HG02623 (cell line): ENCODE measurements around the gene TSPAN11.
"Not testable (repeated sequence)": the region's sequence is repeated elsewhere in the genome, so short reads cannot be mapped to it uniquely, and the experiment has no call there.

Experiments used
- ATAC-seq: cut with Tn5 transposase; IDR thresholded peaks from one replicate; pipeline ENCODE4 v1.9.1; 2021; ENCODE audit warnings: moderate library complexity; ENCODE audit not compliant: unreplicated experiment

Gene TSPAN11

DNA sequence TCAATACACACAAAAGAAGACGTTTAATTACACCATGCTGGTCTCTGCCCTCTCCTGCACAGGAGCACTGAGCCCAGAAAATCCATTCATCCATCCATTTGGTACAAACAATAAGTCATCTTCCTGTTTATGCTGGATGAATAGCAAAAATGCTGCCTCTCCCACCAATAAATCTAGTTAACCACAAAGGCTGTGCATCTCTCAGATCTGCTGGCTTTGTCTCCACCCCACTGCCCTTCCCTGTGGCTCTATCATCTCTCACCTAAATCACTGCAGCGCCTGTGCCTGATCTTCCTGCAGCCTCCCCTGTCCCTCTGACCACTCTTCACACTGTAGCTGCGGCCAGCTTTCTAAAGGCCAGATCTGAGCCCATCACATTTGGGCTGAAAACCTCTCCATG, 74.2 kb downstream of the TSPAN11 start:
- no peak for ATAC-seq

DNA sequence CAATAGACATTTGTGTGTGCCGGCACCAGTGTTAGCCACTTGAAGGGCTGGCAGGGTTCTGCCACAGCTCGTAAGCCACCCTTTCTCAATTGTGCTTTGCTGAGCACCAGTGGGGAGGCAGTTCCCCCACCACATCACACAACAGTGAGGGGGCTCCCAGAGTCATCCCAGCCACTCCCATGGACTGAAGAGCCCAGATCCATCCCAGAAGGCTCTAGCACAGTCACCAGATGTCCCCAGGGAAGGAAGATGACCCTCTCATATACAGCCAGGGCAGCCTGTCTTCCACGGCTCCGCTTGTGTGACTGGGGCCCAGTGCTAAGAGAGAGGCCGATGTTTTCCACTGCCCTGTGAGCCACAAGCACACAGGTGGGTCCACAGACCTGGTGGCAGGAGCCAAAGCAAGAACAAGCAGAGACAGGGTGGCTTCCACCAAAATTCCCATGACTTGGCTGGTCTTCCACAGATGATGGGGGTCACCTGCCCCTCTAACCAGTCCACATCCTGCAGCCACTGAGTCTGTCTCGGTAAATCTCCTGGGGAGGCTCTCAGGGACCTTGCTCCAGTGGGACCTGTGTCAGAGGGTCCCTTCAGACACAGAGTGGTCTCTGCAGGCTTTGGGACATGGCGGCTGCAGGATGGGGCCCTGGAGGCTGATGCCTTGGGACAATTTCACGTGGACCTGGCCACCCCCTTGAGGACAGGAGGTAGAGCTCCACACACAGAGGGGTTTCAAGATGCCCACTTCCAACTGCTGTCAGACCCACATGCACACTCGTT, 75.2 kb downstream of the TSPAN11 start:
- ATAC-seq = no peak

DNA sequence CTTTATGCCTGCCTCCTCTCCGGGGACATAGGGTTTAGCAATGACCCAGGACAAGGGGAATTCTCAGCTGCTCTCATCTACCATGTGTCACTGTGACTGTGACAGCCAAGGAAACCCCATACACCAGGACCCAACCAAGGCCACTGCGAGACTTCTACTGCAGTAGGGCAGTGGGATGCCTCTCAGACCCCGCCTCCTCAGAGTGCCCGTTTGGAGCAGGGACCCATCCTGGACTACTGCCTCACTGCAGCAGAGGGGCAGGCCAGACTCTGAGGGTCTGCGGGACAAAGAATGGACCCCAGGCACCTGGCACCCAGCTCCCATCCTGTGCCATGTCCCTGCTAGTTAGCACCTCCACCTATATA, 75.8 kb downstream of the TSPAN11 start:
- ATAC-seq = no peak

DNA sequence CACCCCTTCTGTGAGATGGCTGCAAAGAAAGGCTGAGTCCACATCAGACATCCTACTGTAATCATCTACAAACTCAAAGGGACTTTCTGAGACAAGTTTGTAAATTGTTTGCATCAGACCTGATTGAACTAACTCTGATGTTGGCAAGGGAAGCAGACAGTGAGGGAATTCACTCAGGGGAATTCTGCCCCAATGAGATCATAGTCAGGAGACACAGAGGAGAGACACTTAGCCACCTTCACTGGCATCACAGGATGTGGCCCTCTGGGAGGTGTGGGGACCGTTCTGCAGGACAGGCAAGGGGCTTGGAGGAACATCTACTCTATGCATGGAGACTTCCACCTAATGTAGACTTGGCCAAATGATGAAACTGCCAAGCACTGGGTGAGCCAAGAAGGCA, 76.5 kb downstream of the TSPAN11 start:
- ATAC-seq = peak; percentile 59

DNA sequence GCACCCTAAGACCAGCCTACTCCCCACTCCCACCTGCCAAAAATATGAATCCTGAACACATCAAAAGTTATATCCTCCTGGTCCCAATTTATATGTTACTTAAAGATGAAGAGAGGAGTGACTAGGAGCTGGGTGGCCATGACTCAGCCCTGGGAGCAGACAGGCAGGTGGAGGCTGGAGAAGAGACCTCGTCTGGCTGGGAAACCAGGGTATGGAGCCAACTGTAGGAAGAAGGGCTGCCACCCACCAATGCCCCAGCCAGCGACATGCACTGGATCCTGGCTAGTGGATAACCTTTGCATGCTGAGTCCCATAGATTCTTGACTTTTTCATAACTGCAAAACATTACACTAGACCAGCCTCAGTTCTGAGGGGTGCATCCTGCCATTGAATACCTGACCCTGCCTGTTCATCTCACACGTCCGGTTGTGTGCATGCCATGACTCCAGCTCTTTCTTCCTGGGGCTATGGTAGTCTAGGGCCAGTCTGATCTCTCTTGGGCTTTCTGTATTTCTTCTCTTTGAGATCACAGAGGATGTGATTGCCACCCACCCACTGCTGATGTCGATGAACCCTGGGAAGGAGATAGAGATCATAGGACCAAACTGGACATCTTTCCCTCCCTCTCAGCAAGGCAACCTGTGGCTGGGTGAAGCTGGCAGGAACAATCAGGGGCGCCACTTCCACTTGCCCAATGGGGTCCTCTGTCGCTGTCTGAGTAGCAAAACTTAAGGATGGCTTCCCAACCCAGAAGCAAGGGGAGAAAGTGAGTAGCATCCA, 77.5 kb downstream of the TSPAN11 start:
- ATAC-seq = no peak

DNA sequence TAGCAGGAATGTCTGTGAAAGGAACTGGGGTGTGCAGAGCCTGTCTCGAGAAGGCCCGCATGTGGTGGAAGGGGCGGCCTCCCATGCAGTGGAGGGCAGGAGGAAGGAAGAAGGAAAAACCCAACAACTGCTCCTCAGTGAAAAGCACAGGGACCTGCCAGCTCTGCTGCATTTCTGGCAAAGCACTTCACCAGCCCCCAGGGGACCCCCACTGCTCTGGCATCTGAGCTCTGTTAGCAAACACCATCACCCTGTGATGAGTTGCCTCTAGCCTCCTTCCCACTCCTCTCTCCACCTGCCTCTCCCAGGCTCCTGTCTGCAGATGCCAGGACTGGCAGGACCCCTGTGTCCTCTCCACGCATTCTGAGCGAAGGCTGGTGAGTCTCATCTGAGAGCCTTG, 78.1 kb downstream of the TSPAN11 start:
- ATAC-seq = no peak

DNA sequence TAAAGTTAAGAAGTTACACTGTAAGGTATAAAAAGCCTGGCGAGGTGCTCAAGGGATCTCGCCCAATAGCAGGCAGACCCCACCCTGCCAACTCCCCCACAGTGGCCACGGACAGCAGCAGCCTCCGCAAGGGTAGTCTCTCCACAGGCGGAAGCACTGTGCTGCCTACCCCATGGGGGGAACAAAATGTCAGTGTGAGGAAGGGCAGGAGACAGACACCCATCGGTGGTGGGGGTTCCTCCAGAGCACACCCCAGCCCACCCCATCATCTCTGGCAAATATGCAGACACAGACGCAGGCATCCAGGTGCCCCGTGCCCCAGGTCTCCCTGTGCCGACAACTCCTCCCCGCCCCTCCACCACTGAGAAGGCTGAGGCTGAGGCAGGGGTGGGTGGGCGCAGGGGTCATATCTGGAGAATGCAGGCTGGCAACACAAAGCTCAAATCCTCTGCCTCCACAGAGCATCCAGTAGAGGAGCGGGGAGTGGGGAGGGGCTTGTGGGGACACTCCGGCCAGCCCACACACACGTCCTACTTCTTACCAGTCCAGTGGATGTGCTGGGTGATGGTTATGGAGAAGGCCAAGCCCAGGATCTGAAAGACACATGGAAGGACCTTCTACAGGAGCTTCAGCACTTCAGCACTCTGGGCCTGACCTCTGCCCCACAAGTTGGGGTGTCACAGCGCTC, 78.9 kb downstream of the TSPAN11 start:
- ATAC-seq = no peak

DNA sequence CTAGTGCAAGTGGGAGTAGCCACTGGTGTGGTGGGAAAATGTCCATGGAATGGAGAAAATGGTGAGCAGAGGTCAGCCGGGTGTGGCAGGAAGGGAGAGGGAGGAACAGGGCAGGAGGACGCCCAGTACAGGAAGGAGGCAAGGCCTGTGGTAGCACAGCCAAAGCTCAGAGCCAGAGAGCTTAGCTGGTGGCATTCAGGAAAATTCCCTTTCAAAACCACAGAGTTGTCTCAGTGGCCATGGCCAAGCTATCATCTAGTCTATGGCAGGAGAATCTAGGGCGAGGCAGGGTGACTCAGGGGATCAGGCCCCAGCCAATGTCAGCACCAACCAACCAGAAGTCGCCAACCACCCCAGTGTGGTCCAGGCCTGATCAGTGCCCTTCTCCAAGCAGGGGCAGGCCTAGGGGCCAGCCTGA, 79.4 kb downstream of the TSPAN11 start:
- no peak for ATAC-seq

DNA sequence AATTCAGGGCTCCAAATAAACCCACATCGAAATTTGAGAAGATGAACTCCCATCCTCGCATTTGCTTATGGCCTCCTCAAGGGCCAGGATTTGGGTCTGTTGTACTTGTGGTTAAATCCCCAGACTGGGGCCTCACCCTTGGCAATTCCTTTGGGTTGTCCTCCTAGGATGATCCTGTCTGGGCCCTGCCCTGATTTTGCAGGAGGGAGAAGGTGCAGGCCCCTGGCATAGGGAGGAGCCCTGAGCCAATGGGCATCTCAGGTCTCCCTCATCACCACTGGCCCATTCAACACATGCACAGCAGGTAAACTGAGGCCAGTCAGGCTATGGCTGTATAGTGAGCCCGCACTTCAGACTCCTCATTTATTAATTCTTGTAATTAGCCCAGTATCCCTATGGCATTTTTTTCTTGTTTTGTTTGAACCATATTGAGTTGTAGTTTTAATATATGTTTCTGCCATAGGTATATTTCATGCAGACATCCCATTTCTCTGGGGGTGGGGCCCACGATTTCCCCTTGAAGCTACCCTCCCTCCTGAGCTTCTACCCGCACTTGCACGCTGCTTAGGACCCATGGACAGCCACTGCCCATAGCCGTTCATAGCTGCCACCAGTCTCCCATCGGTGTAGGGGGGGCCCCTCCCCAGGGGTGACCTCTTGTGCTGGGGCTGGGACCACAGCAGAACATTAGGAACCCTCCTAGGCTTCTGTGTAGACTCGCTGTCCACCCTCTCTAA, 80.0 kb downstream of the TSPAN11 start:
- ATAC-seq = no peak

DNA sequence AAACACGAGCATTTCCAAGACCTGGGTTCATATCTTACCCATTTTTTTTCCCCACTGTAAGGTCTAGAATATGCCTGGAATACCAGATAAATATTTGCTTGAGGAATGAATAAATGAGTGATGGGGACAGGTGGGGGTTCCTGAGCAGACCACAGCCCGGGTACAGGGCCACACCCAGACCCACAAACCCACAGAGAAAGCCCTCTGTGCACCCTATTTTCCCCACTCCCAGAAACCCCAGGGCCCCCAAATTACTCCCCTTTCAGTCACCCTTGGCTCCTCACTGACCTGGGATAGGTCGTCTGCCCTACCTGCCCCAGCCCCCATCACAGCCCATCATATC, 80.6 kb downstream of the TSPAN11 start:
- no peak for ATAC-seq

DNA sequence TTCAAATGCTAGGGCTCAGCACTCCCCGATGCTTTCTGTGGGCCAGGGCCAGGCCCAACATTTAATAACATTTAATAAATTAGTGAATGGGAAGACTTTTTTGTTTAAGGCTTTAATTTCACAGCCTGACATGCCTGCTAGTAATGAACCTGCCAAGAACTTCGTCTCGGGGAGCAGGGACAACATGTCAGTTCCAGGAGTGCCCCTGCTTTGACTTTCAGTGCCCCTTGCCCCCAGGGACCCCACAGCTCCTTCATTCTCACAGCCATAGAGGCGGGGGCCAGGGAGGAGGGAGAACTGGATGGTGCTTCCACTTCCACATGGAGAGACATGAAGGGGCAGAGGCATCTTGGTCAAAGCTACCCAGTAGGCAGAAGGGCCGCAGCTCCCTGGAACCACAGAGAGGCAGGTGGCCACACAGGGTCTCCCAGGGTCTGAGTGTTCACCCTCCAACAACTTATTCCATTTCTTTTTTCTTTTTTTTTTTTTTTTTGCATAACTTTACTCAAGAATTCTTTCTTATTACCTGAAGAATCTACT, 81.2 kb downstream of the TSPAN11 start:
- no peak for ATAC-seq

DNA sequence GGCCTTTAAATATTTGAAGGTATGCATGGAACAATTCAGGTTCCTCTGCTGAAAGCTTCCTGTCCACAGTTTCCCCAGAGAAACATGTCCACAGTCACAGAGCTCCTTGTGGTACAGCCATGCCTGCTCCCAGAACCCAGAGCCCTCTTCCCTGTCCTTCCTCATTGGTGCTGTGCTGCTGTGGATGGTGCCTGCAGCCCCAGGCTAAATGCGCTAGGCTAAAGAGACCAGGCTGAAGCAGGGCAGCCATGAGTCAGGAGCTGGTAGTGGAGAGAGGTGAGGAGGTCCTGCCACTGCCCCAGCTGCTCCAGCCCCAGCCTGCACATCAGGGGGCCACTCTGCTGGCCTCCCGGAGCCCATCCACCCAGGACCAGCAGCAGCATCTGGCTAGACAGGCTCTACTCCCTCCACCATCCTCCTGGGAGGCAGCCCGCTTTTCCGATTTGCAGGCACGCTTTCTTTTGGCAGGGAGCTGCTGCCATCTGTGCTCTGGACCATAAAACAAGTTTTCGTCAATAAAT, 81.8 kb downstream of the TSPAN11 start:
- ATAC-seq = no peak

DNA sequence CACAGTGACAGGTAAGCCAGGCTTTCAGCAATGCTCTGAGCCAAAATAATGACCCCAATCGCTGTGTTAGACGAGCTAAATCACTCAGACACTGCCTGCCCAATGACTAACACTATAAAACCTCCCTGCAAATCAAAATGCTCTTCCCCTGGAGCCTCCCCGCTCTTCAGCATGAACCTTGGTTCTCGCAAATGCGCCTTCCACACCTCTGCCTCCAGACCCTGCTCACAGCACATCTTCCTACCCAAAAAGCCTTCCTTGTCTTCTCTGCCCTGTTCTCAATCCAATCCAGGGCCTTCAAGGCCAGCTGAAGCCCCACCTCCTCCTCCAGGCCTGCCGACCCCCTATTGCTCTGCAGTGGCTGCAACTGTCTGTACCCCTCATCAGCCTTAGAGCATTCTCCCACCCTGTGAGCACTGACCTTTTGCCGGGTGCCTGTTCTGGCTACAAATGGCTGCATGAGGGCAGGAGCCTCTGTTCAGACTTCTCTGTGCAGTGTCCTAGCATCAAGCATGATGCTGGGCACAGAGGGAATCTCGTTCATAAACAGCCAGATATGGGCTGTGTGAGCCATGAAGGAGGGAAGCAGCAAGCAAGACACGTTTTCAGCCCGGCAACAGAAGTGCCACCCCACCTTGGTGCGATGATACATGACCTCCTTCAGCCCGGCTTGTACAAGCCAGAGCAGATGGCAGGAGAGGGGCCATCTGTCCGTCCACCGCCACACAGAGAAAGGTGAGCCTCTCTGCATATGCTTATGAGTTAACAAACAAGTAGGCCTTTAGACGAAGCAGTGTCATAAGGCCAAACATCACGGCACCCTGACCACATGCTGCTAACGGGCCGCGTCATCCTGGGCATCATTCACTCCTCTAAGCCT, 82.7 kb downstream of the TSPAN11 start:
- no peak for ATAC-seq

DNA sequence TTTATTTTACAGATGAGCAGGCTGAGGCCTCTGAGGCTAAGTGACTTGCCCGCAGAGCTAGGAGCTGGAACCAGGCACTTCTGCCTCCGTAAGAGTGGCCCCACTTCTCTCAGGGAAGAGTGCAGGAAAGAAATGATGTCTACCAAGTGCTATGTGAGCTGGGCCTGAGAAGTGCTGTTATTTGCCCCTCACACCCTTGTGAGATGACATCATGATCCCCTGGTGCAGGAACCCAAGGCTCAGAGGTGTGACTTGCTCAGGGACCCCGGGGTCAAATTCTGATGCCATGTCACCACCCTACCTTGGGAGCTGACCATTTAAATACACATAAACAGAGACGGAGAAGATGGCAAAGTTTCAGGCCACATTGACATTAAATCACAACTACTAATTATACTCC, 83.4 kb downstream of the TSPAN11 start:
- no peak for ATAC-seq

DNA sequence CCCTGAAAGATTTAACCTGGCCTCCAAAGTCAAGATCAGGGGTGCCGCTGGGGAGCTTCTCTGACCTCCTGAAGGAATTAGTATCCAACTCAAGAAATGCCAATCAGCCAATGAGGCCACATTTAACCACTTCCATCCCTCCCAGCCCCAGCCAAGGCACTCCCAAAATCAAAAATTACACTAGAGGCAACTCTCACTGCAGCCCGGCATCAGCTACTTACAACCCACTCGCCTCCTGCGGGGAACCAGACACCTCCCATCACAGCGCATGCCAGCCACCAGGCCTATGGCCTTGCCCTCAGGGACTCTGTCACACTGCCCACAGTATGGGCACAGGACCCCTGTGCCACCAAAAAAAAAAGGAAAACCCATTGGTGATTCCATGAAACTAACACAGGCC, 84.8 kb downstream of the TSPAN11 start:
- no peak for ATAC-seq

DNA sequence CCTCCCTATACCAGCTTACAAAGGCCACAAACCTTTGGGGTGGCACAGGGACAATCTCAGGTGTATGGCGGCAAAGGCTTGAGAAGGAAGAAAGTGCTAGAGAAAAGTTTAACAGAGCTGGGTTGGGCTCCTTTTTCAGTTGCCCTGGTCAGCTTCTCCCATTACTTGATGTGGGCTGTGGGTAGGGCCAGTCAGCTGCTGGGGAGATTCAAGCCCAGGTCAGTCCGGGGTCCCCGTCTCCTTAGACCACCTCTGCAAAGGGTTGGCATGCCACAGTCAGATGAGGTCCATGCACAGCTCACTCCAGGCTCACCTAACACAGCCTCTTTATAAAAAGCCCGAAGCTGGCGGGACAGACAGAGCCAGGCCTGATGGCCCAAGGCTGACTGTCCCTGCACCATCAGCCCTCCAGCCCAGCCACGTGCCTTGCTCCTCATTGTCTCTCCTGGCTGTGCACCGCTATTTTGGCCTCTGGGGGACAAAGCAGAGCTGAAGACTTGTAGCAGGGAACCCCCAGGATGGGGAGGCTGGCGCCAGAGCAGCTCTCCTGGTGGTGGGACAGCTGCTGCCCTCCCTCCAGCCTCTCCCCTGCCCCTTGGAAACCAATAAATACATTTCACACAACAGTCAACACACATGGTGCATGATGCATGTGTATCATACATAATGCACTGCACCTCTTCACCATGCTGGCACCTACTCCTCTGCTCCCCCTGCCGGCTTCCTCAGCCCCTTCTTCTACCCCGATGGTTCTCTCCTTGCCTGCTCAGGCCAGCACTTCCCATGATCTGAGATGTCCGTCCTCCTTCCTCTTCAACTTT, 85.4 kb downstream of the TSPAN11 start:
- ATAC-seq = no peak

DNA sequence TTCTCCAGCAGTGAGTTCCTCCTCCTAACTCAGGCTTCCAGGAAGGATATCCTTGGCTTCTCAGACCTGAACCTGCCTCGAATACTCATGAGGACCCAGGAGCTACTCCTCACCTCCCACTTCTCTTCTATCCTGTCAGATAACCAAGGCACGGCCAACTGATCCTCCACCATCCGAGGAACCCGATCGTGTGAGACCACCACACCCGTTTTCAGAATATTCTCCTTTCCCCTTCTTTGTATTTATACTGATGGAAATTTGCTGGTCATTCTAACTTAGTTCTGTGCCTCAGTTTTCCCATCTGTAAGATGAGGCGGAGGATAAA, 86.0 kb downstream of the TSPAN11 start:
- ATAC-seq = not testable (repeated sequence)

DNA sequence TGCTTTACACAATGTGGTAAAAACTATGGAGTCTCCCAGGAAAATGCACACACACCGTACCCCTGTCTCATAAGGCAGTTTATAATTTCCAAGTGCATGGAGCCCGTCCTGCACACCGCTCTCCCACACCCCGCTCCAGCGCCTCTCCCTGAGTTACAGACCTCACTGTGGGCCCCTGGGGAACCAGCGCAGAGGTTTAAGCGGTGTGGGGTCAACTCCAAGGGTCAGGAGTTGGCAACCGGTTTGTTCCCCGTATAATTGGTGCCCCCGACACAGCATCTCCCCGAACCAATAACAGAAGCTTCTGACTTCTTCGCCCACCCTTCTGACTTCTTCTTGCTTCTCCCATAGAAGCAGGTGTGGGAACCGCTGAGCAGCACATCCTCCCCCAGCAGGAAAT, 88.7 kb downstream of the TSPAN11 start:
- ATAC-seq = no peak

DNA sequence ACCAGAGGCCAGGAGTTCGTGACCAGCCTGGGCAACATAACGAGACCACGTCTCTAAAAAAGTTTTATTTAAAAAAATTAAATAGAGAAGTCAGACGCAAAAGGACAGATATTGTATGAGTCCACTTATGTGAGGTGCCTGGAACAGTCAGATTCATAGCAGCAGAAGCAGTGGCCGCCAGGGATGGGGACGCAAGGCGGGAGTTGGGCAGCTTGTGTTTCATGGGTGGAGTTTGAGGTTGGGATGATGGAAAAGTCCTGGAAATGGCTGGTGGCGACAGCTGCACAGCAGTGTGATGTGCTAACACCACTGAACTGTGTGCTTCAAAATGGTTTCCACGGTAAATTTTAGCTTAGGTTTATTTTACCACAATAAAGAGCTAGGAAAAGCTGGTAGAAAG, 89.5 kb downstream of the TSPAN11 start:
- ATAC-seq = no peak
